Hematopoietic multipotent progenitor cell treated with erythropoietin and hydrocortisone succinate and interleukin-3 and kit ligand, for 6 days (in vitro differentiated cells): Measurements from ENCODE around the gene VASP.

Experiments used
- DNase-seq: peaks from one replicate; pipeline ENCODE4 v3.0.0-alpha.2; 2015

Gene VASP

DNA sequence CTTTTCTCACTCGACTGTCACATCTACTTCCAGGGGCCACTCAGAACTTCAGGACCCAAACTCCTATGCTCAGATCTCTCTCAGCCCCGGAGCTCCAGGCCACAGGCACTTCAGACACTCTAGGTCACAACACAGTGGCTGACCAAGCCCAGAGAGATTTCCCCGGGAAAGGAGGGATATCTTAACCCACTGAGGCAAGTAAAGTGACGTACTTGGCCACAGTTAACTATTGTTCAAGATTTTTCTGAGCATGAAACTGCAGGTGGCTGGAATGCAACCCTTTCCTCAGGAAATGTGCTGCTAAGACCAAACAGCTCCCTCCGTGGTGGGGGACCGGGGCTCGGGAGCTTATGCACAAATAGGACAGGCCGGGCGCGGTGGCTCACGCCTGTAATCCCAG, 53.4 kb downstream of the VASP start:
- no peak for DNase-seq

DNA sequence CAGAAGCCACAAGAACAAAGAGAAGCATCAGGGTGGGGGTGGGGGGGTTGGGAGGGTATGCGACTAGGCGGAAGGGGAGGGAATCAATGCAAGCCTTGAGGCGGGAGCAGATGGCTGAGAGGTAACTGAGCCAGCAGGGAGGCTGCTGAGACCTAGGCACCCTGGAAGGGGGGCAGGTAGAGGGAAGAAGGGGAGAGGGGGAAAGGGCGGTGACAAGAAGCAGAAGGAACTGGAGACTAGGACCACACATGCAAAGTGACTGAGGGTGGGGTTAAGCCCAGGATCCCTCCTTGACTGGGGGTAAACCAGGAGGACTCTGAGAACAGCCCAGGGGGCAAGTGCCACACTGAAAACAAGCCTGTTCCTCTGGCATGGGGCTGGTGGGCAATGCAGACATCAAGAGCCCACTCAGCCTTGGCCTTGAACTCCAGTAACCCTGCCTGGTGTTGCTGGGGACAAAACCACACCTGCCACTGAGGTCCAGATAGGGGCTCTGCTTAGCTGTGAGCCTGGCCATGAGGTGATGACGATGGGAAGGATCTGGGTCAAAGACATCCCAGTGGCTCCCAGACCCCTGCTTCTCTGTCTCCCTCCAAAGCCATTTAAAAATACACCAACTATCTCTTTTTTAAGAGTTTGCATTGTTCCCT, 57.0 kb downstream of the VASP start:
- no peak for DNase-seq

DNA sequence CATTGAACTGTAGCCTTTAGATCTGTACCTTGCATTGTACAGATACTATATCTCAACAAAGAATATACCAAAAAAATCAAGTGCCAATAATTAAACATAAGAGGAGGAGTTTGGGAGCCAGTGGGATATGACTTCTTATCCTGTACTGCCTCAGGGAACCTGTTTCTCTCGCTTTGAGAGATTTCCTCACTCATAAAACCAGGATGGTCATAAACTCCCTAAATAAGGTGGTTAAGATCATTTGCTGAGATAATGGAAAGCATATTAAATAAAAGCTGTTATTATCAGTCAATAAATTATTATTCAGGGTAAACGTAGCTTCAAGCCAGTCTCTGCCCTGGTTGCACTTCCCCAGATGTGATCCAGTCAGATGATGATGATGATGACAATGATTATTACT, 60.3 kb downstream of the VASP start:
- DNase-seq = no peak

DNA sequence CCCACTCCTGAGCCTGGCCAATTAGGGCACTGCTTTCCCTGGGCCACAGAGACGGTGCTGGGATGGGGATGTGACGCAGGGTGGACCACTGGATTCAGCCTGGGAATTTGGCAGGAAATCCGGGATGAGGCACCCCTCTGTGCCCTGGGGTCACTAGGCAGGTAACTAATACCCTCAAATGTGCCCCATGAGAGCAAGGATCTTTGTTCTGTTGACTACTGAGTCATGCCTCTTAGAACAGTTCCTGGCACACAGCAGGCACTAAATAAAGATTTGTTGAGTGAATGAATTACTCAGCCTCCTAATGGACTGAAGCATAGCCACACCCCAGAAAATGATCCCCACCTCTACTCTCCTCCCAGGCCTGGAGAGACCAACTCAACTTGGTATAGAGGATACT, 61.5 kb downstream of the VASP start:
- no peak for DNase-seq

DNA sequence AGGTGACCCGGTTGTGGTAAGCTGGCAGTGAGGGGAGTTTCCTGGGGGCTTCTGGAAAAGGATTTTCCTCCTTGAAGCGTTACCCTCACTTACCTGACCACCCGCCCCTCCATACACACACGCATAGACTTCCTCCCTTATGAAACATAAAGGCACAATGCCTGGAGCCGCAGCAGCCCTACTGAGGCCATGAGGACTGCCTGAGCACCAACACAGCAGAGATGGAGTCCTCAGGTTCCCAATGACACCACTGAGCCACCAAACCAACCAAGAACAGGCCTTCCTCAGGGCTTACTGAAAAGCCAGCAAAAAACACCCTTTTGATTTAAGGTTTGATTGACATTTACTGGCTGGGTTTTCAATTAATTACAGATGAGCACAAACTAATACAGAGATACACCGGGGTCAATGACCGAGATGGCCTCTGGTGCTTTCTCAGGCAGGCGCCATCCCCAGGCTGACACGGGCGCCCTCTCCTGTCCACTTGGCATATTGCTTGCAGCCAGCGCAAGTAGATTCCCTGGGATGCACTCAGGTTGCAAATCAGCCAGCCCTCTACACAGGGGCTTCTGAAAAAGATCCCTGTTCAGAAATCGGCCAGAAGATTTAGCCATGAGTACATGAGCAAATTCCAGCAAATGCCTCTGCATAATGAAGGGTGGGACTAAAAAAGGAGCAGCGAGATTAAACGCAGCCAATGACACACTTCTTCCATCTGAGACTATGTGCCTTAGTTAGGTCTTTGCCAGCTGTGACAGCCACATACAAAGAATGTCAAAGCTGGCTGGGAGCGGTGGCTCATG, 62.5 kb downstream of the VASP start:
- peak; percentile 66 for DNase-seq

DNA sequence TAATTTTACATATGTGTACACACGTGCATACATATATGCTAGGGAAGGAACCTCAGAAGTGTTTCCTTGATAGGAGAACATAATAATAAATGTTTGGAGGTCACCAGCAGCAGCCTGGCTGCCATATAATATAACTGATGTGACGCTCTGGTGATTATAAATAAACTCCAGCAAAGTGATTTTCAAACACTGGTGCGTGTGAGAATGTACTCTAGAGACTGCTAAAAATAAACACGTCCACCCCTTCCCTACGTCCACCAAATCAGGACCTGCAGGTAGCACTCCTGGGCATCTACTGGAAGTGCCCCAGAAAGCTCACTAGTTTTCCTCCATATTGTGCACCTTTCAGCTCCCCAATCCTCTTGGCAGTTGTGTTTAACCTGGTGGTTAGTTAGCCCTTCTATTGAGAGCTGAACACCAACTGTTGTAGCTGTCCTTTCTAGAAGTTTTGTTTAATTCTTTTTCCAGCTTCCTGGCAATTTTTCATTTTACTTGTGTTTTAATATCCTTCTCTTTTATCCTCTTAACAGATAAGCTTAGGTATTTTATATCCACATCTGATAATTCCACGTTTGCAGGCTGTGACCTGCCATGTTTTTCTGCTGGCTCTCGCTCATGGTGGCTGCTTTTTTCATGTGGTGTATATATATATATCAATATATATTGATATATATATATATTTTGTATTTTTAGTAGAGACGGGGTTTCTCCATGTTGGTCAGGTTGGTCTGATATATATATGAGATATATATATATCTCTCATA, 64.4 kb downstream of the VASP start:
- DNase-seq = no peak

DNA sequence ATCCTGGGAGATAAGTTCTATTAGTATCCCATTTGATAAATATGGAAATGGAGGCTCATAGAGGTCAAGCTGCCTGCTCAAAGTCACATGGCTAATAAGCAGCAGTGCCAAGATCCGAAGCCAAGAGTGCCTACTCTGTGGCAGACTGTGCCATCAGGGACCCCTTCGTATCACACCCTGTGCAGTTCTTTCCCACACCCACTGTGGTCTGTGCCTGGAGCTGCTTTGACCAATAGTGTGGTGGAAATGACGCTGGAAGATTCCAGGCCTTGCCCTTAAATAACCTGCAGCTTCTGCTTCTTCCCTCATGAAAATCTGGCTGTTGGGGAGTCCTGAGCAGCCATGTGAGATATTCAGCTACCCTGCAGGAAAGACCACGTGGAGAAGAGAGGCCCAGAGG, 67.2 kb downstream of the VASP start:
- no peak for DNase-seq

DNA sequence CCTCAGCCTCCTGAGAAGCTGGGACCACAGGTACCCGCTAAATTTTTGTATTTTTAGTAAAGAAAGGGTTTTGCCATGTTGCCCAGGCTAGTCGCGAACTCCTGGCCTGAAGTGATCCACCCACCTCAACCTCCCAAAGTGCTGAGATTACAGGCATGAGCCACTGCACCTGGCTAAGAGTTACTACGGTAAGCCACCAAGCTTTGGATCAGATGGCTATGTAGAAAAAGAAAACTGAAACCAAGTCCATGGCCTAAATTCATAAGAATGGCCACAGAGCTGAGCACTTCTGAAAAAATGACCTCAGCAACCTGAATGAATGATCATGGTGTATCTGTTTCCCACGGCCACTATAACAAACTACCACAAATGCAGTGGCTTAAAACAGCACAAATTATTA, 67.9 kb downstream of the VASP start:
- DNase-seq = no peak
